ENCODE results near the gene DOCK2. TPM values are rescaled to one million over a fixed set of nuclear protein-coding genes. Genes with fewer than 3 reads are reported as not detected.
"Not testable (repeated sequence)": the region's sequence is repeated elsewhere in the genome, so short reads cannot be mapped to it uniquely, and the experiment has no call there.

Gene DOCK2
- total and polyA plus RNA-seq, 2 donors (not counting 3 experiments of a cell fraction or from before 2014, with no cell fraction given): 0.62 to 4.8 TPM

DNA sequence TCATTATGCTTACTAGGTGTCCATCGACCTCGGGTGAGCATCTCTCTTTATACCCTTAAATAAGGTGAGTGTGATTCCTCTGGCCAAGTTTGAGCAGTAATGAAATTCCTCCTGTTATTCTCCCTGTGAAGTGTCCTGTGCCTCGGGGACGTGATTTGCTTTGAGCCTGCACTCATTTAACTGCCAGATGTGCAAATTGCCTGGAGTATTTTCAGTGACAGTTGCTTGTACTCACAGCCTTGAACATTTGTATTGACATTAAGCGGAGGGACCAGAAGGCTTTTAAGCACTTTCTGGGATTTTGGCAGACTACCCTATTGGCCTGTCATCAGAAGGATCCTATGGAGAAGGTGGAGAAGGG lies 126.9 kb downstream of the DOCK2 start:
- H4K20me1 ChIP-seq (replicated peaks; ENCODE audit: control insufficient read depth, extremely low read depth, insufficient read depth, low read length): no peaks in the 10 kb centered on the region
- no peak overlapping the region for H3K4me2 ChIP-seq (ENCODE audit: insufficient read depth, low read length)
- BruUV-seq (replicated peaks): no TSS peak
- no peaks in the 10 kb centered on the region for H3K27me3 ChIP-seq (ENCODE audit: control insufficient read depth in 2 of 2, insufficient read depth in 2 of 2, low read length in 2 of 2)
- intact Hi-C loops (cut with micrococcal nuclease) (no loop called here), dilution Hi-C loops (cut with MboI; ENCODE audit: extremely low pct_ligation_motif_present, low sequenced_read_pairs) (no loop called here)
- H3K79me2 ChIP-seq (ENCODE audit: control insufficient read depth, insufficient read depth, low read length): no peaks in the 10 kb centered on the region
- H2AFZ ChIP-seq (ENCODE audit: low read depth, low read length): no peak overlapping the region
- no peak overlapping the region for H3K27ac ChIP-seq (ENCODE audit: insufficient read depth, low read depth, low read length)
- ChIA-PET POLR2A (no interaction called here), CTCF (no interaction called here)
- H3K4me1 ChIP-seq (ENCODE audit: control insufficient read depth, extremely low read depth, insufficient read depth, low read length): no peaks in the 10 kb centered on the region
- H3K9me3 ChIP-seq (replicated peaks; ENCODE audit: control insufficient read depth, insufficient read depth, low read length): no peaks in the 10 kb centered on the region
- H3K9ac ChIP-seq (replicated peaks; ENCODE audit: extremely low read depth, insufficient read depth, low read length): no peak overlapping the region
- H3K9me1 ChIP-seq (replicated peaks; ENCODE audit: control insufficient read depth, extremely low read depth, insufficient read depth, low read length): no peaks in the 10 kb centered on the region
- no peak overlapping the region for H3K4me3 ChIP-seq (replicated peaks in 1 of 3; ENCODE audit: insufficient read depth in 1 of 3, low read depth in 1 of 3, low read length in 3 of 3)
- H3K36me3 ChIP-seq (ENCODE audit: control insufficient read depth in 2 of 2, extremely low read depth in 1 of 2, insufficient read depth in 2 of 2, low read length in 2 of 2): no peaks in the 10 kb centered on the region
- no peak for DNase-seq (ENCODE audit: low read depth, low spot score)
- TF ChIP-seq POLR2A (IDR thresholded peaks at IDR 0.05; ENCODE audit: low read depth, low read length) (no peak), GATA2 (IDR thresholded peaks at IDR 0.05; ENCODE audit: insufficient read depth, insufficient read length, low read depth, low read length) (no peak), FOS (IDR thresholded peaks at IDR 0.05; ENCODE audit: borderline replicate concordance, insufficient read depth, low read length) (no peak), MYC (IDR thresholded peaks at IDR 0.05; ENCODE audit: low read depth, low read length) (no peak)
- TF ChIP-seq, protein P1, sequence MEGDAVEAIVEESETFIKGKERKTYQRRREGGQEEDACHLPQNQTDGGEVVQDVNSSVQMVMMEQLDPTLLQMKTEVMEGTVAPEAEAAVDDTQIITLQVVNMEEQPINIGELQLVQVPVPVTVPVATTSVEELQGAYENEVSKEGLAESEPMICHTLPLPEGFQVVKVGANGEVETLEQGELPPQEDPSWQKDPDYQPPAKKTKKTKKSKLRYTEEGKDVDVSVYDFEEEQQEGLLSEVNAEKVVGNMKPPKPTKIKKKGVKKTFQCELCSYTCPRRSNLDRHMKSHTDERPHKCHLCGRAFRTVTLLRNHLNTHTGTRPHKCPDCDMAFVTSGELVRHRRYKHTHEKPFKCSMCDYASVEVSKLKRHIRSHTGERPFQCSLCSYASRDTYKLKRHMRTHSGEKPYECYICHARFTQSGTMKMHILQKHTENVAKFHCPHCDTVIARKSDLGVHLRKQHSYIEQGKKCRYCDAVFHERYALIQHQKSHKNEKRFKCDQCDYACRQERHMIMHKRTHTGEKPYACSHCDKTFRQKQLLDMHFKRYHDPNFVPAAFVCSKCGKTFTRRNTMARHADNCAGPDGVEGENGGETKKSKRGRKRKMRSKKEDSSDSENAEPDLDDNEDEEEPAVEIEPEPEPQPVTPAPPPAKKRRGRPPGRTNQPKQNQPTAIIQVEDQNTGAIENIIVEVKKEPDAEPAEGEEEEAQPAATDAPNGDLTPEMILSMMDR (IDR thresholded peaks at IDR 0.05; ENCODE audit: extremely low read depth in 1 of 2, insufficient read depth in 1 of 2, low read depth in 1 of 2, low read length in 2 of 2): no peak
- no peak for FAIRE-seq

DNA sequence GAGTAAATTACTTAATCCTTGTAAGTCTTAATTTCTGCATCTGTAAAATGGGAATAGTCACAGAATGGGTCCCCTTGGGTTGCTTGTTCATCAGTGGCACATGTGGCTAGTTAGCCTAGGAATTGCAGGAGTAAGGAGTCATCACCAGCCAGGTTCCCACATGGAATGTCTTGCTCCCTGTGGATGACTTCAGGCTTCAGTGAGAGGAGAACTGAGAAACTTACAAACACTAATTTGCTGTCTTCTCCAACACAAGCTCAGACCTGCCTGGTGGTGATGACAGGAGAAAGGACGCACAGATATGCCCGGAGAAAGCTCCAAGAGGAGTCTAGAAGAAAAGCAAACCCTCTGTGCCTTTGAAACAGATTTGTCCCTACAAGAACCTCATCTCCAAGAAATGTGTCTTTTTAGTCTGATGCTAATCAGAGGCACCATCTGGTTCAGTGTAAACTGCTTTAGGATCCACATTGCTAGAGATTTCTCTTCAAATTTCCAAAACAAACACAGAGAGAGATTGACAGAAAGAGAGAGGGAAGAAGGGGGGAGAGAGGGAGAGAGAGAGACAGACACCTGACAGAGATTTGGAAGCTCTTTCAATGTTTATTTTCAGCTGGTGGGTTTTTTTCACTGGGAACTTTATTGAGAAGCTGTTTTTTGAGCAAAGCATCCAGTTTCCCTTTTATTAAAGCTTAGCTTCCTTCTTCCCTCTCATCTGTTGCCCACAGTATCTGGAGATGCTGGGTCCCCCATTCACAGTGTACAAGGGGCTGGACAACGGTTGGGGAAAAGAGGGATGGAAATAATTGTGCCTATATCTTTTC lies 128.3 kb downstream of the DOCK2 start:
- POLR2A ChIA-PET: no interaction called here
- no peaks in the 10 kb centered on the region for H3K27me3 ChIP-seq (ENCODE audit: control insufficient read depth in 2 of 2, insufficient read depth in 2 of 2, low read length in 2 of 2)
- no TSS peak for BruUV-seq (replicated peaks)
- H3K79me2 ChIP-seq (ENCODE audit: control insufficient read depth, insufficient read depth, low read length): no peaks in the 10 kb centered on the region
- H3K9me1 ChIP-seq (replicated peaks; ENCODE audit: control insufficient read depth, extremely low read depth, insufficient read depth, low read length): no peaks in the 10 kb centered on the region
- no peaks in the 10 kb centered on the region for H3K36me3 ChIP-seq (ENCODE audit: control insufficient read depth in 2 of 2, extremely low read depth in 1 of 2, insufficient read depth in 2 of 2, low read length in 2 of 2)
- H3K9me3 ChIP-seq (replicated peaks; ENCODE audit: control insufficient read depth, insufficient read depth, low read length): no peaks in the 10 kb centered on the region
- H3K4me1 ChIP-seq (ENCODE audit: control insufficient read depth, extremely low read depth, insufficient read depth, low read length): no peaks in the 10 kb centered on the region
- H3K9ac ChIP-seq (replicated peaks; ENCODE audit: extremely low read depth, insufficient read depth, low read length): no peak overlapping the region
- no peaks in the 10 kb centered on the region for H4K20me1 ChIP-seq (replicated peaks; ENCODE audit: control insufficient read depth, extremely low read depth, insufficient read depth, low read length)
- DNase-seq (ENCODE audit: low read depth, low spot score) (no peak), FAIRE-seq (no peak)
- H3K4me3 ChIP-seq (replicated peaks in 1 of 3; ENCODE audit: insufficient read depth in 1 of 3, low read depth in 1 of 3, low read length in 3 of 3): no peak overlapping the region
- CTCF ChIA-PET: no interaction called here
- H3K4me2 ChIP-seq (ENCODE audit: insufficient read depth, low read length): no peak overlapping the region
- no peak overlapping the region for H3K27ac ChIP-seq (ENCODE audit: insufficient read depth, low read depth, low read length)
- no peak overlapping the region for H2AFZ ChIP-seq (ENCODE audit: low read depth, low read length)
- no peak for TF ChIP-seq FOS (IDR thresholded peaks at IDR 0.05; ENCODE audit: borderline replicate concordance, insufficient read depth, low read length)
- dilution Hi-C loops (cut with MboI; ENCODE audit: extremely low pct_ligation_motif_present, low sequenced_read_pairs): no loop called here
- intact Hi-C loops (cut with micrococcal nuclease): no loop called here

DNA sequence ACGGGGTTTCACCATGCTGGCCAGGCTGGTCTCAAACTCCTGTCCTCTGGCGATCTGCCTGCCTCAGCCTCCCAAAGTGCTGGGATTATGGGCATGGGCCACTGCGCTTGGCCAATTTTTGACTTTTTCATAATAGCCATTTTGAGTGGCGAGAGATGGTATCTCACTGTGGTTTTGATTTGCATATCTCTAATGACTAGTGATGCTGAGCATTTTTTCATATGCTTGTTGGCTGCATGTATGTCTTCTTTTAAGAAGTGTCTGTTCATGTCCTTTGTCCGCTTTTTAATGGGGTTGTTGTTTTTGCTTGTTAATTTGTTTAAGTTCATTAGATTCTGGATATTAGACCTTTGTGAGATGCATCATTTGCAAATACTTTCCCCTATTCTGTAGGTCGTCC lies 129.9 kb downstream of the DOCK2 start:
- intact Hi-C loops (cut with micrococcal nuclease); H3K4me2 ChIP-seq (ENCODE audit: insufficient read depth, low read length); H3K4me1 ChIP-seq (ENCODE audit: control insufficient read depth, extremely low read depth, insufficient read depth, low read length); DNase-seq (ENCODE audit: low read depth, low spot score); POLR2A ChIA-PET; H3K9me3 ChIP-seq (replicated peaks; ENCODE audit: control insufficient read depth, insufficient read depth, low read length); H2AFZ ChIP-seq (ENCODE audit: low read depth, low read length); H3K27me3 ChIP-seq (ENCODE audit: control insufficient read depth in 2 of 2, insufficient read depth in 2 of 2, low read length in 2 of 2); H3K36me3 ChIP-seq (ENCODE audit: control insufficient read depth in 2 of 2, extremely low read depth in 1 of 2, insufficient read depth in 2 of 2, low read length in 2 of 2); H3K9ac ChIP-seq (replicated peaks; ENCODE audit: extremely low read depth, insufficient read depth, low read length); BruUV-seq (replicated peaks); H3K27ac ChIP-seq (ENCODE audit: insufficient read depth, low read depth, low read length); FAIRE-seq; dilution Hi-C loops (cut with MboI; ENCODE audit: extremely low pct_ligation_motif_present, low sequenced_read_pairs); H3K9me1 ChIP-seq (replicated peaks; ENCODE audit: control insufficient read depth, extremely low read depth, insufficient read depth, low read length); H3K79me2 ChIP-seq (ENCODE audit: control insufficient read depth, insufficient read depth, low read length); H4K20me1 ChIP-seq (replicated peaks; ENCODE audit: control insufficient read depth, extremely low read depth, insufficient read depth, low read length); H3K4me3 ChIP-seq (replicated peaks in 1 of 3; ENCODE audit: insufficient read depth in 1 of 3, low read depth in 1 of 3, low read length in 3 of 3): not testable (repeated sequence)
- CTCF ChIA-PET: interaction anchor here (1.9 kb wide), 1 partner anchor 213 kb away, joined by 5 read pairs; the partner anchor contains the start of gene INSYN2B
